KBM-7 (cell line): ENCODE results near the gene SH3YL1.
A peak's percentile ranks its signal among the peaks of the same experiment; 100 is the strongest.
"Not testable (repeated sequence)": the region's sequence is repeated elsewhere in the genome, so short reads cannot be mapped to it uniquely, and the experiment has no call there.

Experiments
- DNase-seq: peaks from one replicate; pipeline ENCODE4 v3.0.0-alpha.2; 2015
- in situ Hi-C: fragments of 300-500 bp; cut with MboI; formaldehyde crosslinking; loops from 2 replicates; pipeline ENCODE4 v1.14.3; 2020; ENCODE audit warnings: low sequenced_read_pairs, low pct_unique_long_range_greater_than_20kb, mixed read lengths

Gene SH3YL1

GRCh38 chr2:196406-196805, 67.4 kb downstream of the SH3YL1 start:
- in situ Hi-C loops: no loop called here
- DNase-seq: no peak

GRCh38 chr2:195932-196331, 67.9 kb downstream of the SH3YL1 start:
- DNase-seq: no peak
- in situ Hi-C loops: no loop called here

- in situ Hi-C loops: no loop called here
- DNase-seq: no peak
Measured at GRCh38 chr2:193141-193671, 70.6 kb downstream of the SH3YL1 start.

GRCh38 chr2:191311-192190, 72.3 kb downstream of the SH3YL1 start:
- in situ Hi-C loops: no loop called here
- DNase-seq: no peak

- no peak for DNase-seq
- in situ Hi-C loops: no loop called here
Measured at GRCh38 chr2:187825-188224, 76.0 kb downstream of the SH3YL1 start.

GRCh38 chr2:185221-185620, 78.6 kb downstream of the SH3YL1 start:
- in situ Hi-C loops: no loop called here
- DNase-seq: no peak

- in situ Hi-C loops: no loop called here
- no peak for DNase-seq
Measured at GRCh38 chr2:184695-185094, 79.1 kb downstream of the SH3YL1 start.

GRCh38 chr2:182509-183122, 81.2 kb downstream of the SH3YL1 start:
- DNase-seq: peak; percentile 6
- in situ Hi-C loops: no loop called here

- in situ Hi-C loops: no loop called here
- no peak for DNase-seq
Measured at GRCh38 chr2:180311-180710, 83.5 kb downstream of the SH3YL1 start.

GRCh38 chr2:179886-180285, 83.9 kb downstream of the SH3YL1 start:
- DNase-seq: no peak
- in situ Hi-C loops: no loop called here

- in situ Hi-C loops: no loop called here
- no peak for DNase-seq
Measured at GRCh38 chr2:177733-178132, 86.1 kb downstream of the SH3YL1 start.

- DNase-seq: no peak
- in situ Hi-C loops: no loop called here
Measured at GRCh38 chr2:176917-177316, 86.9 kb downstream of the SH3YL1 start.

- no peak for DNase-seq
- in situ Hi-C loops: no loop called here
Measured at GRCh38 chr2:175880-176820, 87.7 kb downstream of the SH3YL1 start.

GRCh38 chr2:175161-175786, 88.6 kb downstream of the SH3YL1 start:
- in situ Hi-C loops: no loop called here
- no peak for DNase-seq

GRCh38 chr2:172120-172519, 91.7 kb downstream of the SH3YL1 start:
- in situ Hi-C loops: not testable (repeated sequence)
- DNase-seq: peak; percentile 18

- in situ Hi-C loops: no loop called here
Measured at GRCh38 chr2:169741-170140, 94.1 kb downstream of the SH3YL1 start.

More at GRCh38 chr2:169741-170140, 94.1 kb downstream of the SH3YL1 start:
- no peak for DNase-seq
